BJ (cell line): ENCODE results near the gene MUC5B. TPM values are rescaled to one million over a fixed set of nuclear protein-coding genes. Genes with fewer than 3 reads are reported as not detected.
"Not testable (repeated sequence)": the region's sequence is repeated elsewhere in the genome, so short reads cannot be mapped to it uniquely, and the experiment has no call there.

Experiments
- CTCF ChIA-PET: fragments of 350-600 bp; formaldehyde crosslinking; extraction: SDS; loops from one replicate; lab custom pipeline; 2021; ENCODE audit warnings: antibody characterized with exemption, inconsistent platforms; lab: Yijun Ruan, JAX
- POLR2A ChIA-PET: fragments of 300-600 bp; sonication (Branson Sonifier 250); formaldehyde crosslinking; extraction: SDS; loops from one replicate; lab custom pipeline; 2021; ENCODE audit warnings: antibody characterized with exemption; lab: Charles Lee
- DNase-seq: peaks from one replicate; pipeline ENCODE4 v3.0.0-alpha.2; 2011; ENCODE audit warnings: low read depth
- H3K27me3 ChIP-seq: 2 replicates; pipeline ENCODE4 v1.6.0; 2011; ENCODE audit warnings: low read length; ENCODE audit not compliant: control insufficient read depth, insufficient read depth
- H3K36me3 ChIP-seq: 2 replicates; pipeline ENCODE4 v1.5.1; 2011; ENCODE audit warnings: low read length; ENCODE audit not compliant: control insufficient read depth, insufficient read depth
- H3K4me3 ChIP-seq: 2 replicates; pipeline ENCODE4 v1.5.1; 2011; ENCODE audit warnings: low read depth, mild to moderate bottlenecking, control low read depth, low read length
- CTCF ChIP-seq: IDR thresholded peaks from 2 replicates; pipeline ENCODE4 v1.5.1; 2011; ENCODE audit warnings: low read depth, mild to moderate bottlenecking, control low read depth, inconsistent platforms, low read length, moderate library complexity; ENCODE audit not compliant: insufficient read depth
- polyA plus RNA-seq: library from polyadenylated mRNA; depleted of rRNA; stranded (reverse); fragments of >200 nt; gene quantifications from 2 replicates; pipeline ENCODE4 v1.2.3, GENCODE V29; 2011

MUC5B gene
- polyA plus RNA-seq, 1 experiment: not detected

- no peaks in the 10 kb centered on the region for H3K27me3 ChIP-seq
- TF ChIP-seq CTCF: no peak
- no peak overlapping the region for H3K4me3 ChIP-seq
- no peaks in the 10 kb centered on the region for H3K36me3 ChIP-seq
- no peak for DNase-seq
- CTCF ChIA-PET: interaction anchor here (0.7 to 1.5 kb wide), 3 partner anchors 307 to 611 kb away, joined by 3 to 4 read pairs (median 4); no protein-coding TSS in a partner anchor
- POLR2A ChIA-PET: no interaction called here
Observed at GRCh38 chr11:1207401-1208143, 15.3 kb upstream of the MUC5B start.

DNA sequence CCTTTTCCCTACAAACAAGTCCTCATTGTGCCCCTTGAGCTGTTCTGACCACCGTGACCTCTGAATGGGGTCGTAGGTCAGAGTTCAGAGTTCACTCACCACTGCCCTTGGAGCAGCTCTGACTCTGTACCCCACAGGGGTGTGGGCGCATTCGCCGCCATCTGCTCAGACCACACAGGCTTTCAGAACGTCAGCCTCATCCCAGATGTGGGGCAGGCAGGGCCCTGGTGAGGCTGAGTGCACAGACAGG, 14.8 kb upstream of the MUC5B start:
- TF ChIP-seq CTCF: no peak
- no peak for DNase-seq
- ChIA-PET POLR2A (no interaction called here), CTCF (interaction anchor here (1.5 kb wide), 1 partner anchor 307 kb away, joined by 4 read pairs; no protein-coding TSS in a partner anchor)
- H3K27me3 ChIP-seq: no peaks in the 10 kb centered on the region
- H3K36me3 ChIP-seq: no peaks in the 10 kb centered on the region
- no peak overlapping the region for H3K4me3 ChIP-seq

GRCh38 chr11:1208394-1209261, 14.2 kb upstream of the MUC5B start:
- ChIA-PET POLR2A (no interaction called here), CTCF (no interaction called here)

GRCh38 chr11:1209371-1210057, 13.4 kb upstream of the MUC5B start:
- TF ChIP-seq CTCF: no peak
- Histone ChIP-seq H3K27me3 (no peaks in the 10 kb centered on the region), H3K36me3 (no peaks in the 10 kb centered on the region), H3K4me3 (no peak overlapping the region)
- POLR2A ChIA-PET: no interaction called here
- CTCF ChIA-PET: no interaction called here
- DNase-seq: no peak

More at GRCh38 chr11:1208394-1209261, 14.2 kb upstream of the MUC5B start:
- DNase-seq: no peak
- no peaks in the 10 kb centered on the region for H3K27me3 ChIP-seq
- TF ChIP-seq CTCF: no peak
- H3K4me3 ChIP-seq: no peak overlapping the region
- H3K36me3 ChIP-seq: no peaks in the 10 kb centered on the region

DNA sequence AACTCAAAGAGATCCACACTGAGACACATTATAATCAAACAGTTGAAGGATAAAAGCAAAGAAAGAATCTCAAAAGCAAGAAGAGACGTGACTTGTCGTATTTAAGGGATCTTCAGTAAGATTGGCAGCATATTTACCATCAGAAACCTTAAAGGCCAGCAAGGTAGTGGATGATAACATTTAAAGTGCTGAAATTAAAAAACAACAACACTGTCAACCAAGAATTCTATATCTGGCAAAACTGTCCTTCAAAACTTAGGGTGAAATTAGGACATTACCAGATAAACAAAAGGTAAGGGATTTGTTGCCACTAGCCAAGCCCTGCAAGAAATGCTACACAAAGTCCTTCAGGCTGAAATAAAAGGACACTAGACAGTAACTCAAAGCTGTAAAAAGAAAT, 11.0 kb upstream of the MUC5B start:
- POLR2A ChIA-PET: no interaction called here
- TF ChIP-seq CTCF: no peak
- no peak for DNase-seq
- H3K27me3 ChIP-seq: no peaks in the 10 kb centered on the region
- H3K36me3 ChIP-seq: no peaks in the 10 kb centered on the region
- H3K4me3 ChIP-seq: no peak overlapping the region
- CTCF ChIA-PET: no interaction called here

DNA sequence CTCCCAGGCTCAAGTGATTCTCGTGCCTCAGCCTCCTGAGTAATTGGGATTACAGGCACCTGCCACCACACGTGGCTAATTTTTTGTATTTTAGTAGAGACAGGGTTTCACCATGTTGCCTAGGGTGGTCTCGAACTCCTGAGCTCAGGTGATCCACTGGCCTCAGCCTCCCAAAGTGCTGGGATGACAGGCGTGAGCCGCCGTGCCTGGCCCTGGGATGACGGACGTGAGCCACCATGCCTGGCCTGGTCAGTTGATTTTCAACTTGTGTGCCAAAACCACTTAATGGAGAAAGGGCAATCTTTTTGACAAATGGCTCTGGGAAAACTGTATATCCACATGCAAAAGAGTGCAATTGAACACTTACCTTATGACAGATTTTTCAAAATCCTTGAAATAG, 7.0 kb upstream of the MUC5B start:
- H3K27me3 ChIP-seq, DNase-seq, POLR2A ChIA-PET, H3K4me3 ChIP-seq, H3K36me3 ChIP-seq: not testable (repeated sequence)
- CTCF ChIA-PET: interaction anchor here (0.6 to 1.0 kb wide), 2 partner anchors 299 to 310 kb away, joined by 3 to 4 read pairs; no protein-coding TSS in a partner anchor
